ENCODE measurements around the gene CNTN3.

CNTN3 gene

DNA sequence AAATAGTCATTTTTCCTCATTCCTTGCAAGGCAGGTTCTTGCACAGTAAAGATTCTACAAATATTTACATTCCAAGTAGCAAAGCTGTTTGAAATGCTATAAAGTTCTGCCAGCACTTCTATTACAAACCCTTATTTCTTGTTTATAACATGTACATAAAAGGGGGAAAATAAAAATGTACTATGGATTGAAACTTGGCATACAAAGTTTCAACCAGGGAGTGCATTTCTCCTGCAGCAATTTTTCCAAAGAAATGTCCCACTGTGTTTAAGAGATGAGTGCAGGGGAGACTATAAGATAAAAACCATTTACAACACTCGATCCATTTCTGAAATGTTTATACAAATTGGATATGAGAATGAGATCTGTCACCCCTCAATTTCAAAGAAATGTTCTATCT, 3.3 kb downstream of the CNTN3 start:
- TF ChIP-seq OSR1 (CRISPR knock-in tag; IDR thresholded peaks at IDR 0.05) (no peak), ZFP3 (CRISPR knock-in tag; IDR thresholded peaks at IDR 0.05) (no peak), TSHZ2 (CRISPR knock-in tag; IDR thresholded peaks at IDR 0.05) (no peak), ZNF70 (CRISPR knock-in tag; IDR thresholded peaks at IDR 0.05) (no peak), ESRRG (CRISPR knock-in tag; IDR thresholded peaks at IDR 0.05) (no peak), BACH2 (CRISPR knock-in tag; IDR thresholded peaks at IDR 0.05; ENCODE audit: borderline replicate concordance) (no peak), PPARA (CRISPR knock-in tag; IDR thresholded peaks at IDR 0.05; ENCODE audit: borderline replicate concordance) (no peak), CSDC2 (CRISPR knock-in tag; IDR thresholded peaks at IDR 0.05) (no peak), CSRNP3 (CRISPR knock-in tag; IDR thresholded peaks at IDR 0.05) (no peak), TCF4 (CRISPR knock-in tag; IDR thresholded peaks at IDR 0.05; ENCODE audit: borderline replicate concordance) (no peak), ZNF8 (CRISPR knock-in tag; IDR thresholded peaks at IDR 0.05) (no peak)
- ATAC-seq, result no peak

GRCh38 chr3:74607803-74608202, 6.7 kb downstream of the CNTN3 start:
- ATAC-seq, result no peak
- TF ChIP-seq SNAI2 (CRISPR knock-in tag; IDR thresholded peaks at IDR 0.05), result no peak
- no peak for TF ChIP-seq POU6F1 (CRISPR knock-in tag; IDR thresholded peaks at IDR 0.05; ENCODE audit: borderline replicate concordance, low read depth)
- no peak for TF ChIP-seq TCF4 (CRISPR knock-in tag; IDR thresholded peaks at IDR 0.05; ENCODE audit: borderline replicate concordance)
- TF ChIP-seq ZNF565 (CRISPR knock-in tag; conservative IDR thresholded peaks at IDR 0.05; ENCODE audit: low read depth), result no peak
- no peak for TF ChIP-seq OSR1 (CRISPR knock-in tag; IDR thresholded peaks at IDR 0.05)
- no peak for TF ChIP-seq ZFP3 (CRISPR knock-in tag; IDR thresholded peaks at IDR 0.05)
- TF ChIP-seq TOX (CRISPR knock-in tag; IDR thresholded peaks at IDR 0.05; ENCODE audit: borderline replicate concordance), result no peak
- TF ChIP-seq, protein P1, sequence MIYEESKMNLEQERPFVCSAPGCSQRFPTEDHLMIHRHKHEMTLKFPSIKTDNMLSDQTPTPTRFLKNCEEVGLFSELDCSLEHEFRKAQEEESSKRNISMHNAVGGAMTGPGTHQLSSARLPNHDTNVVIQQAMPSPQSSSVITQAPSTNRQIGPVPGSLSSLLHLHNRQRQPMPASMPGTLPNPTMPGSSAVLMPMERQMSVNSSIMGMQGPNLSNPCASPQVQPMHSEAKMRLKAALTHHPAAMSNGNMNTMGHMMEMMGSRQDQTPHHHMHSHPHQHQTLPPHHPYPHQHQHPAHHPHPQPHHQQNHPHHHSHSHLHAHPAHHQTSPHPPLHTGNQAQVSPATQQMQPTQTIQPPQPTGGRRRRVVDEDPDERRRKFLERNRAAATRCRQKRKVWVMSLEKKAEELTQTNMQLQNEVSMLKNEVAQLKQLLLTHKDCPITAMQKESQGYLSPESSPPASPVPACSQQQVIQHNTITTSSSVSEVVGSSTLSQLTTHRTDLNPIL (CRISPR knock-in tag; IDR thresholded peaks at IDR 0.05; ENCODE audit: low read depth), result no peak
- TF ChIP-seq RARB (CRISPR knock-in tag; IDR thresholded peaks at IDR 0.05), result no peak
- TF ChIP-seq, protein P2, sequence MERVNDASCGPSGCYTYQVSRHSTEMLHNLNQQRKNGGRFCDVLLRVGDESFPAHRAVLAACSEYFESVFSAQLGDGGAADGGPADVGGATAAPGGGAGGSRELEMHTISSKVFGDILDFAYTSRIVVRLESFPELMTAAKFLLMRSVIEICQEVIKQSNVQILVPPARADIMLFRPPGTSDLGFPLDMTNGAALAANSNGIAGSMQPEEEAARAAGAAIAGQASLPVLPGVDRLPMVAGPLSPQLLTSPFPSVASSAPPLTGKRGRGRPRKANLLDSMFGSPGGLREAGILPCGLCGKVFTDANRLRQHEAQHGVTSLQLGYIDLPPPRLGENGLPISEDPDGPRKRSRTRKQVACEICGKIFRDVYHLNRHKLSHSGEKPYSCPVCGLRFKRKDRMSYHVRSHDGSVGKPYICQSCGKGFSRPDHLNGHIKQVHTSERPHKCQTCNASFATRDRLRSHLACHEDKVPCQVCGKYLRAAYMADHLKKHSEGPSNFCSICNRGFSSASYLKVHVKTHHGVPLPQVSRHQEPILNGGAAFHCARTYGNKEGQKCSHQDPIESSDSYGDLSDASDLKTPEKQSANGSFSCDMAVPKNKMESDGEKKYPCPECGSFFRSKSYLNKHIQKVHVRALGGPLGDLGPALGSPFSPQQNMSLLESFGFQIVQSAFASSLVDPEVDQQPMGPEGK (CRISPR knock-in tag; IDR thresholded peaks at IDR 0.05; ENCODE audit: borderline replicate concordance), result no peak
- no peak for TF ChIP-seq CSDC2 (CRISPR knock-in tag; IDR thresholded peaks at IDR 0.05)

DNA sequence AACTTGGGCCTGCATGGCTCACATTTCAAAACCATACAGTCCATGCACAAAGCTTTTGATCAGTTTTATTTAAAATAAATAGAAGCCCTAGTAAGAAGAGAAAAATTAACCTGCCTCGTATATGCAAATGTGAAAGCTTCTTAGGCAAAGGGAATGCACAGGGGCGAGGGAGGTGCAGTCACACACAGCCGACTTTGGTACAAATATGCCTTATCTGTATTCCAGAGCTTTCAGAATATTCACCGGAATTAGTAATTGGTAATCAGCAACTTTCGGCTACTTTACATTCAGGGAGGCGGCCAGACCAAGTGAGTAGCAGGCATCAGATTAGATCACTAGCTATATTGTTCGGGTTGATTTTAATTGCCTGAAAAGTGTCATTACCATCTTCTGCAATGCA, 7.5 kb downstream of the CNTN3 start:
- ATAC-seq, result no peak
- TF ChIP-seq SNAI2 (CRISPR knock-in tag; IDR thresholded peaks at IDR 0.05) (no peak), BACH2 (CRISPR knock-in tag; IDR thresholded peaks at IDR 0.05; ENCODE audit: borderline replicate concordance) (no peak), ZC3H10 (CRISPR knock-in tag; IDR thresholded peaks at IDR 0.05) (no peak), ARNTL (CRISPR knock-in tag; IDR thresholded peaks at IDR 0.05; ENCODE audit: borderline replicate concordance, low read depth) (no peak), ZNF70 (CRISPR knock-in tag; IDR thresholded peaks at IDR 0.05) (no peak), ZNF565 (CRISPR knock-in tag; conservative IDR thresholded peaks at IDR 0.05; ENCODE audit: low read depth) (no peak)
- TF ChIP-seq, protein P2 (CRISPR knock-in tag; IDR thresholded peaks at IDR 0.05; ENCODE audit: borderline replicate concordance), result no peak
- TF ChIP-seq, protein P1 (CRISPR knock-in tag; IDR thresholded peaks at IDR 0.05; ENCODE audit: low read depth), result no peak

Measured in SK-N-SH treated with all-trans-retinoic acid at 6 μM for 48 hours (cell line).